CD4-positive, alpha-beta T cell treated with Interferon gamma for 1 hour (primary cell): ENCODE data around the gene ARHGAP8.

Experiments used
- DNase-seq: peaks from one replicate; pipeline ENCODE4 v3.0.0-alpha.2; 2020

The ARHGAP8 gene

GRCh38 chr22:44752285-44753188 lies at the start of gene ARHGAP8:
TSS of gene ARHGAP8 (plus strand) at chr22:44752575. CDS start at chr22:44786528, 33,953 bp downstream.
- peak; percentile 13 for DNase-seq

GRCh38 chr22:44703255-44703870 lies 49.0 kb upstream of the ARHGAP8 start:
- no peak for DNase-seq

GRCh38 chr22:44704159-44705021 lies 48.0 kb upstream of the ARHGAP8 start:
- DNase-seq, result no peak

GRCh38 chr22:44705022-44705297 lies 47.4 kb upstream of the ARHGAP8 start:
- no peak for DNase-seq

- no peak for DNase-seq
Measured at GRCh38 chr22:44706488-44706887, 45.9 kb upstream of the ARHGAP8 start.

GRCh38 chr22:44707178-44707577 lies 45.2 kb upstream of the ARHGAP8 start:
- no peak for DNase-seq

- DNase-seq, result no peak
Measured at GRCh38 chr22:44707752-44708151, 44.6 kb upstream of the ARHGAP8 start.

- peak; percentile 45 for DNase-seq
Measured at GRCh38 chr22:44709881-44710392, 42.4 kb upstream of the ARHGAP8 start.

GRCh38 chr22:44710474-44711240 lies 41.7 kb upstream of the ARHGAP8 start:
- DNase-seq, result peak; percentile 43

GRCh38 chr22:44711241-44711560 lies 41.2 kb upstream of the ARHGAP8 start:
- no peak for DNase-seq

- DNase-seq, result no peak
Measured at GRCh38 chr22:44711690-44712555, 40.5 kb upstream of the ARHGAP8 start.

GRCh38 chr22:44712962-44713361 lies 39.4 kb upstream of the ARHGAP8 start:
- DNase-seq, result no peak

GRCh38 chr22:44714703-44715350 lies 37.5 kb upstream of the ARHGAP8 start:
- no peak for DNase-seq

GRCh38 chr22:44718418-44718817 lies 34.0 kb upstream of the ARHGAP8 start:
- no peak for DNase-seq

GRCh38 chr22:44719586-44720368 lies 32.6 kb upstream of the ARHGAP8 start:
- DNase-seq, result no peak

GRCh38 chr22:44721213-44721612 lies 31.2 kb upstream of the ARHGAP8 start:
- no peak for DNase-seq

GRCh38 chr22:44722611-44723010 lies 29.8 kb upstream of the ARHGAP8 start:
- no peak for DNase-seq

- DNase-seq, result no peak
Measured at GRCh38 chr22:44723801-44724200, 28.6 kb upstream of the ARHGAP8 start.

GRCh38 chr22:44724416-44724815 lies 28.0 kb upstream of the ARHGAP8 start:
- no peak for DNase-seq

GRCh38 chr22:44724859-44725258 lies 27.5 kb upstream of the ARHGAP8 start:
- no peak for DNase-seq
